Psoas muscle (tissue), 8 donors: ENCODE measurements around the gene COL4A2. TPM values are rescaled to one million over a fixed set of nuclear protein-coding genes. Genes with fewer than 3 reads are reported as not detected.

Experiments
- ATAC-seq, 4 donors: fragments of 200-7000 bp; cut with Tn5 transposase; one replicate each; pipeline ENCODE4 v1.9.1; 2020; ENCODE audit warnings: moderate library complexity in 3 of 4, mild to moderate bottlenecking in 2 of 4
- DNase-seq, 2 donors: peaks; one replicate each; pipeline ENCODE4 v3.0.0-alpha.2; 2020
- H3K27ac ChIP-seq: fragments of 200-600 bp; one replicate; pipeline ENCODE4 v1.8.0; 2022
- H3K27me3 ChIP-seq, 3 donors: fragments of 200-600 bp in 1 of 3; one replicate each; pipeline versions ENCODE4 v1.6.1 to v1.8.0; 2013 to 2022; ENCODE audit warnings: low read length in 2 of 3, mild to moderate bottlenecking in 2 of 3, moderate library complexity in 1 of 3; ENCODE audit not compliant: insufficient read depth in 3 of 3
- H3K36me3 ChIP-seq, 2 donors: fragments of 200-600 bp in 1 of 2; one replicate each; pipeline versions ENCODE4 v1.6.1 to v1.8.0; 2013 to 2022; ENCODE audit warnings: low read depth in 1 of 2, mild to moderate bottlenecking in 1 of 2, moderate library complexity in 1 of 2; ENCODE audit not compliant: insufficient read depth in 1 of 2
- H3K4me1 ChIP-seq: fragments of 200-600 bp; one replicate; pipeline ENCODE4 v1.8.0; 2022
- H3K4me3 ChIP-seq: fragments of 200-600 bp; one replicate; pipeline ENCODE4 v1.8.0; 2022; ENCODE audit warnings: mild to moderate bottlenecking
- H3K9me3 ChIP-seq: fragments of 200-600 bp; one replicate; pipeline ENCODE4 v1.8.0; 2022
- CTCF ChIP-seq: fragments of 200-600 bp; IDR thresholded peaks from one replicate; pipeline ENCODE4 v1.8.0; 2022; ENCODE audit warnings: antibody characterized with exemption
- WGBS, 3 donors: extraction: QIAGEN DNeasy Blood & Tissue Kit; methylation state at CpG; one replicate each; pipeline versions ENCODE4 v1.1.6 to v1.1.7; 2013; 5-methylcytosine and 5-hydroxymethylcytosine counted together
- intact Hi-C, 2 donors: fragments of 100-400 bp; cut with DNase I; formaldehyde crosslinking; loops; one replicate each; pipeline versions ENCODE4 v1.11.0 to v1.14.2; 2022
- polyA plus RNA-seq, 3 donors: library from polyadenylated mRNA; stranded (reverse); fragments of 200-250 nt; gene quantifications; one replicate each; pipeline ENCODE4 v1.2.3, GENCODE V29; 2013
- total RNA-seq, 4 donors: library from RNA; stranded (reverse); fragmentation: NEBNext Ultra II Directional in 2 of 4; extraction: Animal tissue kit (Norgen Biotek cat#: 25700) in 2 of 4; gene quantifications; one replicate each; pipeline versions ENCODE4 v1.2.1 to v1.2.4, GENCODE V29; 2021 to 2023
- donor health status: healthy with polysubstance abuse.
- donor health status: DM: no; HTN: no; CAD: no; lungs with moderate emphysema.
- donor health status: Bipolar disorder and iron deficiency.
- donor health status: healthy.
- donor health status: DM: yes; HTN: yes; CAD: no.
- donor health status: DM: no; HTN: no; CAD: no.
- donor health status: DM: no; HTN: no; CAD: no.
- donor health status: DM: yes; HTN: yes; CAD: no.

The COL4A2 gene
- total and polyA plus RNA-seq, 7 donors: 25.8 to 84.5 (median 57.8) TPM

- no peak for DNase-seq
- H3K27ac ChIP-seq: peak overlapping the region; percentile 75
- WGBS, 3 donors: 67 to 77% (median 73%) methylated on average over 10 of the region's 10 CpGs
- H3K36me3 ChIP-seq: peaks cover 4 to 58% of the 10 kb centered on the region in 2 donors
- no peak overlapping the region for H3K4me3 ChIP-seq
- ATAC-seq: peak in 3 of 4 donors; percentile 24 to 26 (median 25)
- H3K4me1 ChIP-seq: peaks cover 5% of the 10 kb centered on the region
- no peak for TF ChIP-seq CTCF
- H3K9me3 ChIP-seq: no peaks in the 10 kb centered on the region
- intact Hi-C loops: no loop called here
- no peaks in the 10 kb centered on the region for H3K27me3 ChIP-seq
Observed at GRCh38 chr13:110498765-110499164, 191.7 kb downstream of the COL4A2 start.

- H3K27ac ChIP-seq: no peak overlapping the region
- H3K4me1 ChIP-seq: peaks cover 5% of the 10 kb centered on the region
- WGBS, 3 donors: 87 to 89% (median 88%) methylated on average over 10 of the region's 10 CpGs
- H3K9me3 ChIP-seq: no peaks in the 10 kb centered on the region
- peaks cover 4 to 65% of the 10 kb centered on the region in 2 donors for H3K36me3 ChIP-seq
- TF ChIP-seq CTCF: no peak
- DNase-seq (no peak), ATAC-seq (no peak)
- intact Hi-C loops: no loop called here
- H3K4me3 ChIP-seq: no peak overlapping the region
- H3K27me3 ChIP-seq: no peaks in the 10 kb centered on the region
Observed at GRCh38 chr13:110499621-110500281, 192.7 kb downstream of the COL4A2 start.

GRCh38 chr13:110500341-110500740 lies 193.3 kb downstream of the COL4A2 start:
- Histone ChIP-seq H3K9me3 (no peaks in the 10 kb centered on the region), H3K36me3 (peaks cover 0 to 59% of the 10 kb centered on the region in 2 donors), H3K27me3 (no peaks in the 10 kb centered on the region), H3K4me1 (peaks cover 5% of the 10 kb centered on the region), H3K27ac (no peak overlapping the region), H3K4me3 (no peak overlapping the region)
- 92 to 95% (median 93%) methylated on average over 3 of the region's 3 CpGs for WGBS, 3 donors
- DNase-seq (no peak), ATAC-seq (no peak)
- no peak for TF ChIP-seq CTCF
- intact Hi-C loops: no loop called here

GRCh38 chr13:110501188-110501587 lies 194.1 kb downstream of the COL4A2 start:
- Histone ChIP-seq H3K27me3 (no peaks in the 10 kb centered on the region), H3K9me3 (no peaks in the 10 kb centered on the region), H3K4me3 (no peak overlapping the region), H3K27ac (no peak overlapping the region), H3K36me3 (peaks cover 0 to 50% of the 10 kb centered on the region in 2 donors), H3K4me1 (peaks cover 5% of the 10 kb centered on the region)
- DNase-seq (no peak), ATAC-seq (no peak)
- TF ChIP-seq CTCF: no peak
- intact Hi-C loops: no loop called here
- 95 to 97% (median 96%) methylated on average over 8 to 9 of the region's 9 CpGs for WGBS, 3 donors
